Measurements from ENCODE around the gene CD59. TPM values are rescaled to one million over a fixed set of nuclear protein-coding genes. Genes with fewer than 3 reads are reported as not detected.
"Not testable (repeated sequence)": the region's sequence is repeated elsewhere in the genome, so short reads cannot be mapped to it uniquely, and the experiment has no call there.

Gene CD59
- total and polyA plus RNA-seq, 7 donors, result 54.1 to 210 (median 174) TPM

DNA sequence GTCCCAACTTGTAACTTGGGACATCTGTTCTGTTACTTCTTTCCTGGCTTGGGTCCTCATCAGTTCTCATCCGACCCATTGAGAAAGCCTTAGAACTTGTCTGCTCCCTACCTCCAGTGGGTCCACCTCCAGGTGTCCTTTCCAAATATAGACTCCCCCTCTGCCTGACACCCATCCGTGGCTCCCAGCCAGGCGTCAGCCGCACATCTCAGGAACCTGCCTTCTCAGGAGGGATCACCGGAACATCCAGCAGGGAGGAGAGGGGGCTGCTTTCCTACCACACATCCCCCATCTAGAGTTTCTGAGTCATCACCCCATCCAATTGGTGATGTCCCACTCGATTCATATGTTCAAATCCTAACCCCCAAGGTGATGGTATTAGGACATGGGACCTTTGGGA is 72.1 kb downstream of the CD59 start:
- no peak for DNase-seq
- H3K36me3 ChIP-seq, result no peaks in the 10 kb centered on the region
- no peaks in the 10 kb centered on the region for H3K4me1 ChIP-seq
- H3K27me3 ChIP-seq, result no peaks in the 10 kb centered on the region
- intact Hi-C loops (cut with DNase I), result no loop called here
- TF ChIP-seq EP300 (IDR thresholded peaks at IDR 0.05) (no peak), POLR2AphosphoS5 (IDR thresholded peaks at IDR 0.05) (no peak), POLR2A (IDR thresholded peaks at IDR 0.05) (no peak)
- 84 to 88% methylated on average over 6 of the region's 6 CpGs for WGBS, 2 donors
- no peak overlapping the region for H3K4me3 ChIP-seq
- H3K9me3 ChIP-seq, result no peaks in the 10 kb centered on the region
- no peak overlapping the region for H3K27ac ChIP-seq

- Histone ChIP-seq H3K27ac (no peak overlapping the region), H3K9me3 (no peaks in the 10 kb centered on the region), H3K27me3 (no peaks in the 10 kb centered on the region), H3K4me3 (no peak overlapping the region), H3K36me3 (no peaks in the 10 kb centered on the region), H3K4me1 (no peaks in the 10 kb centered on the region)
- intact Hi-C loops (cut with DNase I), result no loop called here
- no peak for TF ChIP-seq POLR2A (IDR thresholded peaks at IDR 0.05)
- TF ChIP-seq EP300 (IDR thresholded peaks at IDR 0.05), result no peak
- TF ChIP-seq, protein P1, sequence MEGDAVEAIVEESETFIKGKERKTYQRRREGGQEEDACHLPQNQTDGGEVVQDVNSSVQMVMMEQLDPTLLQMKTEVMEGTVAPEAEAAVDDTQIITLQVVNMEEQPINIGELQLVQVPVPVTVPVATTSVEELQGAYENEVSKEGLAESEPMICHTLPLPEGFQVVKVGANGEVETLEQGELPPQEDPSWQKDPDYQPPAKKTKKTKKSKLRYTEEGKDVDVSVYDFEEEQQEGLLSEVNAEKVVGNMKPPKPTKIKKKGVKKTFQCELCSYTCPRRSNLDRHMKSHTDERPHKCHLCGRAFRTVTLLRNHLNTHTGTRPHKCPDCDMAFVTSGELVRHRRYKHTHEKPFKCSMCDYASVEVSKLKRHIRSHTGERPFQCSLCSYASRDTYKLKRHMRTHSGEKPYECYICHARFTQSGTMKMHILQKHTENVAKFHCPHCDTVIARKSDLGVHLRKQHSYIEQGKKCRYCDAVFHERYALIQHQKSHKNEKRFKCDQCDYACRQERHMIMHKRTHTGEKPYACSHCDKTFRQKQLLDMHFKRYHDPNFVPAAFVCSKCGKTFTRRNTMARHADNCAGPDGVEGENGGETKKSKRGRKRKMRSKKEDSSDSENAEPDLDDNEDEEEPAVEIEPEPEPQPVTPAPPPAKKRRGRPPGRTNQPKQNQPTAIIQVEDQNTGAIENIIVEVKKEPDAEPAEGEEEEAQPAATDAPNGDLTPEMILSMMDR (IDR thresholded peaks at IDR 0.05), result no peak
- TF ChIP-seq POLR2AphosphoS5 (IDR thresholded peaks at IDR 0.05), result no peak
- no peak for DNase-seq
Measured at GRCh38 chr11:33663121-33663520, 73.1 kb downstream of the CD59 start.

- H3K4me1 ChIP-seq; H3K36me3 ChIP-seq; H3K27ac ChIP-seq; DNase-seq; intact Hi-C loops (cut with DNase I); H3K9me3 ChIP-seq; H3K4me3 ChIP-seq; H3K27me3 ChIP-seq: not testable (repeated sequence)
- WGBS, 2 donors, result 78 to 93% methylated on average over 7 of the region's 7 CpGs
Measured at GRCh38 chr11:33661526-33661925, 74.7 kb downstream of the CD59 start.

DNA sequence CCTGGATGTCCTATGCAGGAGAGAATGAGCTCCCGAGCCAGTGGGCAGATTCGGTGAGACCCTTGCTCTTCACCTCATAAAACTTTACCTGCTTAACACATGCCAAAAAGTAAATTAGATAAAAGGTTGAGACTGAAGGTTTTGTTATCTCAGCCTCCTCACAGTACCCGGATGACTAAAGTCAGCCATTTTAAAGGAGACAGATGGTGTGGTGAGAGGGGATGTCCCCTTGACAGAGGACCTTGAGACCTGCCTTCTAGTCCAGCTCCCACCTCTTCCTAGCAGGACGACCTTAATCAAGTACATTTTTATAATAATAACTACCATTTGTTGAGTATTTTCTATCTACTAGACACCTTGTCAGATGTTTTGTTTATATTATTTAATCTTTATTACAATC is 75.3 kb downstream of the CD59 start:
- intact Hi-C loops (cut with DNase I), result no loop called here
- WGBS, 2 donors, result 83 to 88% methylated on average over 4 of the region's 4 CpGs
- Histone ChIP-seq H3K9me3 (no peaks in the 10 kb centered on the region), H3K4me1 (no peaks in the 10 kb centered on the region), H3K36me3 (no peaks in the 10 kb centered on the region), H3K4me3 (no peak overlapping the region), H3K27ac (no peak overlapping the region), H3K27me3 (no peaks in the 10 kb centered on the region)
- DNase-seq, result no peak
- TF ChIP-seq, protein P1 (IDR thresholded peaks at IDR 0.05), result no peak
- no peak for TF ChIP-seq POLR2A (IDR thresholded peaks at IDR 0.05)
- no peak for TF ChIP-seq POLR2AphosphoS5 (IDR thresholded peaks at IDR 0.05)
- no peak for TF ChIP-seq EP300 (IDR thresholded peaks at IDR 0.05)

DNA sequence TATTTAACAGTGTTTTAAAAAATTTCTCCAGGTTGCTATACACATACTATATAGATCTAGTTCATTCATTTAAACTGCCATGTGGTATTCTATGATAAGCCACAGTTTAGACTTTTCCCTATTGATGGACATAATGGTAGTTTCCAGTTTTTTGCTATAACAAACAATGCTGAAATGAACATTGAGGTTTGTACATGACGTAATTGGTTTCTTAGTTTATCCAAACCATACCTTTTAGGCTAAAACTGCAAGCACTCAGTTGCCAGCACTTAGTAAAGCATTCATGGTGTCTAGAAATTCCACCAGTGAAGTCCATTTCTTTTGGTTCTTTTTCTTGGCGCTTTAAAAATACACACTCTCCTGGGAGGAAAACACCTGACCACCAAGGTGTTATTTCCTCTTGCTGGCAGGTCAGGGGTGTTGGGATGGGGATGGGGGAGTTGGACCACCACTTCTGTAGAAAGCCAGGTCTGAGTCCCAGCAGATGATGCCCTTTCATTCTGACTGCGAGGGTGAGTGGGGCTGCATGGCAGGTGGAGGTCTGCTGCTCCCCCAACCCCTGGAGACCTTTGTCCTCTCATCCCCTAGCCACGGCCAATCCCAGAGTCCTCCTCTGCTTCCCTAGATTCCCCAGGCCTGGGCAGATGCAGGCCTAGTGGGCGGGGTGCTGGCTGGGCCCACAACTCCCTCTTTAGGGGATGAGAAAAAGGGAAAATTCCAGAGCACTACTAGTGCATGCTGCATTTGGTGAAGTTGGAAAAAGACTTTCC is 76.7 kb downstream of the CD59 start:
- no peaks in the 10 kb centered on the region for H3K27me3 ChIP-seq
- WGBS, 2 donors, result 76 to 89% methylated on average over 5 of the region's 5 CpGs
- no peak overlapping the region for H3K4me3 ChIP-seq
- no peaks in the 10 kb centered on the region for H3K4me1 ChIP-seq
- TF ChIP-seq POLR2A (IDR thresholded peaks at IDR 0.05) (no peak), POLR2AphosphoS5 (IDR thresholded peaks at IDR 0.05) (no peak), EP300 (IDR thresholded peaks at IDR 0.05) (no peak)
- TF ChIP-seq, protein P1 (IDR thresholded peaks at IDR 0.05), result no peak
- no peaks in the 10 kb centered on the region for H3K36me3 ChIP-seq
- no peaks in the 10 kb centered on the region for H3K9me3 ChIP-seq
- no peak for DNase-seq
- H3K27ac ChIP-seq, result no peak overlapping the region
- intact Hi-C loops (cut with DNase I), result no loop called here
